OCI-LY7 (cell line): Measurements from ENCODE around the gene OTOG. TPM values are rescaled to one million over a fixed set of nuclear protein-coding genes. Genes with fewer than 3 reads are reported as not detected.

Experiments
- BruUV-seq: library from RNA; stranded (reverse); fragments of 400-500 nt; replicated peaks from 2 replicates; lab custom pipeline; 2021; lab: Mats Ljungman, UMichigan
- CTCF ChIA-PET: fragments of 300-600 bp; sonication (Branson Sonifier 250); formaldehyde crosslinking; loops from one replicate; lab custom pipeline; 2022; ENCODE audit warnings: antibody characterized with exemption; ENCODE audit not compliant: unreplicated experiment; lab: Charles Lee
- POLR2A ChIA-PET: fragments of 300-600 bp; sonication (Branson Sonifier 250); formaldehyde crosslinking; loops from one replicate; lab custom pipeline; 2022; ENCODE audit warnings: antibody characterized with exemption; lab: Charles Lee
- DNase-seq: peaks from one replicate; pipeline ENCODE4 v3.0.0-alpha.2; 2015; ENCODE audit warnings: low spot score
- H2AFZ ChIP-seq: fragments of 200-600 bp; sonication (generic), shearing (Covaris generic); 2 replicates; pipeline ENCODE4 v1.6.1; 2014; ENCODE audit warnings: mild to moderate bottlenecking, antibody characterized with exemption, low read length, moderate library complexity
- H3K27ac ChIP-seq: fragments of 200-600 bp; sonication (generic); 2 replicates; pipeline ENCODE4 v1.5.1; 2014; ENCODE audit warnings: mixed run types, low read depth, mild to moderate bottlenecking, moderate library complexity, low read length, inconsistent platforms; ENCODE audit not compliant: poor library complexity, severe bottlenecking
- H3K36me3 ChIP-seq: fragments of 200-600 bp; sonication (generic); 2 replicates; pipeline ENCODE4 v1.6.1; 2014; ENCODE audit warnings: mild to moderate bottlenecking, antibody characterized with exemption, low read length, moderate library complexity, mixed read lengths; ENCODE audit not compliant: insufficient read depth
- H3K4me1 ChIP-seq: fragments of 200-600 bp; sonication (generic); 2 replicates; pipeline ENCODE4 v1.5.1; 2014; ENCODE audit warnings: mild to moderate bottlenecking, low read length; ENCODE audit not compliant: insufficient read depth, poor library complexity, severe bottlenecking
- H3K4me2 ChIP-seq: fragments of 200-600 bp; sonication (generic); 2 replicates; pipeline ENCODE4 v1.6.1; 2014; ENCODE audit warnings: mild to moderate bottlenecking, low read length
- H3K4me3 ChIP-seq: fragments of 200-600 bp; sonication (generic); 2 replicates; pipeline ENCODE4 v1.5.1; 2014; ENCODE audit warnings: mild to moderate bottlenecking, low read depth, low read length; ENCODE audit not compliant: poor library complexity, severe bottlenecking
- H3K79me2 ChIP-seq: fragments of 200-600 bp; sonication (generic); 2 replicates; pipeline ENCODE4 v1.6.1; 2016; ENCODE audit warnings: low read depth, mild to moderate bottlenecking, low read length, moderate library complexity, mixed read lengths; ENCODE audit not compliant: insufficient read depth
- H3K9me2 ChIP-seq: fragments of 200-600 bp; sonication (generic); 2 replicates; pipeline ENCODE4 v1.6.1; 2016; ENCODE audit warnings: mild to moderate bottlenecking, low read length, mixed read lengths; ENCODE audit not compliant: insufficient read depth
- H3K9me3 ChIP-seq: fragments of 200-600 bp; sonication (generic); 2 replicates; pipeline ENCODE4 v1.6.1; 2014; ENCODE audit warnings: mild to moderate bottlenecking, mixed run types, low read length, mixed read lengths
- H4K20me1 ChIP-seq: fragments of 200-600 bp; sonication (generic); 2 replicates; pipeline ENCODE4 v1.6.1; 2014; ENCODE audit warnings: mild to moderate bottlenecking, antibody characterized with exemption, low read length, moderate library complexity, mixed read lengths; ENCODE audit not compliant: insufficient read depth
- CTCF ChIP-seq: fragments of 200-600 bp; sonication (generic); conservative IDR thresholded peaks from 2 replicates; pipeline ENCODE4 v1.5.1; 2014; ENCODE audit warnings: mild to moderate bottlenecking, antibody characterized with exemption, low read length, moderate library complexity, mixed read lengths
- EZH2phosphoT487 ChIP-seq: fragments of 200-600 bp; sonication (generic); IDR thresholded peaks from 2 replicates; pipeline ENCODE4 v1.6.1; 2018; ENCODE audit warnings: low read depth, borderline replicate concordance, mild to moderate bottlenecking, mixed run types, antibody characterized with exemption, low read length, moderate library complexity, mixed read lengths
- intact Hi-C: fragments of 100-400 bp; cut with micrococcal nuclease; formaldehyde crosslinking; loops from one replicate; pipeline ENCODE4 v1.10.0; 2022; ENCODE audit not compliant: unreplicated experiment
- total RNA-seq, 2 experiments: library from RNA; depleted of rRNA in 1 of 2; stranded (reverse); fragments of >200 nt in 1 of 2; shearing (Covaris generic) in 1 of 2; gene quantifications; 2 replicates each; pipeline ENCODE4 v1.2.3, GENCODE V29; 2014 to 2022

The OTOG gene
- total RNA-seq, 2 experiments from 2014 or later = not detected

GRCh38 chr11:17693531-17693930, 146.5 kb downstream of the OTOG start:
- BruUV-seq = no TSS peak
- no peak overlapping the region for H3K27ac ChIP-seq
- intact Hi-C loops = no loop called here
- no peak overlapping the region for H3K4me2 ChIP-seq
- no peak overlapping the region for H2AFZ ChIP-seq
- H4K20me1 ChIP-seq = no peaks in the 10 kb centered on the region
- TF ChIP-seq EZH2phosphoT487 (no peak), CTCF (no peak)
- no peaks in the 10 kb centered on the region for H3K9me3 ChIP-seq
- H3K4me1 ChIP-seq = no peaks in the 10 kb centered on the region
- ChIA-PET POLR2A (interaction anchor here (0.6 kb wide), 1 partner anchor 23 kb away, joined by 6 read pairs; no protein-coding TSS in a partner anchor), CTCF (interaction anchor here (0.6 kb wide), 1 partner anchor 169 kb away, joined by 3 read pairs; no protein-coding TSS in a partner anchor)
- H3K79me2 ChIP-seq = no peaks in the 10 kb centered on the region
- H3K9me2 ChIP-seq = no peaks in the 10 kb centered on the region
- no peak for DNase-seq
- H3K4me3 ChIP-seq = no peak overlapping the region
- no peaks in the 10 kb centered on the region for H3K36me3 ChIP-seq

GRCh38 chr11:17694494-17695110, 147.5 kb downstream of the OTOG start:
- intact Hi-C loops = no loop called here

More at GRCh38 chr11:17694494-17695110, 147.5 kb downstream of the OTOG start:
- H3K27ac ChIP-seq = no peak overlapping the region
- ChIA-PET POLR2A (interaction anchor here (0.6 kb wide), 1 partner anchor 282 kb away, joined by 3 read pairs; no protein-coding TSS in a partner anchor), CTCF (no interaction called here)
- H4K20me1 ChIP-seq = no peaks in the 10 kb centered on the region
- H3K4me2 ChIP-seq = no peak overlapping the region
- H3K36me3 ChIP-seq = no peaks in the 10 kb centered on the region
- H3K79me2 ChIP-seq = no peaks in the 10 kb centered on the region
- no peaks in the 10 kb centered on the region for H3K4me1 ChIP-seq
- H3K4me3 ChIP-seq = no peak overlapping the region
- no peaks in the 10 kb centered on the region for H3K9me2 ChIP-seq
- BruUV-seq = no TSS peak
- TF ChIP-seq CTCF = no peak
- no peak for TF ChIP-seq EZH2phosphoT487
- no peak overlapping the region for H2AFZ ChIP-seq
- H3K9me3 ChIP-seq = no peaks in the 10 kb centered on the region
- no peak for DNase-seq
